Measurements from ENCODE around the gene OAS3. TPM values are rescaled to one million over a fixed set of nuclear protein-coding genes. Genes with fewer than 3 reads are reported as not detected.

OAS3 gene
- total RNA-seq, 1 donor from 2014 or later = 24.4 TPM

DNA sequence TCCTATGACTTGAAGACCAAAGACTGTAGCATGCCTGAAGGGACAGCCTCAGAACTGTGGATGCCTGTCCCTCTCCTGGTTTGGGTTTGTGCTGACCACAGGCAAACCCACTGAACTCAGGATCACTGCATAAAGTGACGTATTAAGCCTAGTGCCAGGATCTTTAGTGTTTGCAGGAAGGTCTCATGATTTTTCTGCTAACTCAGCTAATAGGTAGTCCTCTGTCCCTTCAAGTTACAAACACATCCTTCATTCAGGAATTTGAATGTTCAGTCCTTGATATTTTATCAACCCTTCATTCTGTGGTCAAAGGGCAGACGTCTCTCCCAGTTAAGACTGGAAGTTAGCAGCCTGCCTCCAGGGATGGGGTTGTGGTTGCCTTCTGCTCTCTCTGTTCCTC lies 10.3 kb upstream of the OAS3 start:
- no peak for DNase-seq (ENCODE audit: low read depth)
- H3K4me3 ChIP-seq (ENCODE audit: low read depth, low read length) = no peak overlapping the region
- TF ChIP-seq, protein P1, sequence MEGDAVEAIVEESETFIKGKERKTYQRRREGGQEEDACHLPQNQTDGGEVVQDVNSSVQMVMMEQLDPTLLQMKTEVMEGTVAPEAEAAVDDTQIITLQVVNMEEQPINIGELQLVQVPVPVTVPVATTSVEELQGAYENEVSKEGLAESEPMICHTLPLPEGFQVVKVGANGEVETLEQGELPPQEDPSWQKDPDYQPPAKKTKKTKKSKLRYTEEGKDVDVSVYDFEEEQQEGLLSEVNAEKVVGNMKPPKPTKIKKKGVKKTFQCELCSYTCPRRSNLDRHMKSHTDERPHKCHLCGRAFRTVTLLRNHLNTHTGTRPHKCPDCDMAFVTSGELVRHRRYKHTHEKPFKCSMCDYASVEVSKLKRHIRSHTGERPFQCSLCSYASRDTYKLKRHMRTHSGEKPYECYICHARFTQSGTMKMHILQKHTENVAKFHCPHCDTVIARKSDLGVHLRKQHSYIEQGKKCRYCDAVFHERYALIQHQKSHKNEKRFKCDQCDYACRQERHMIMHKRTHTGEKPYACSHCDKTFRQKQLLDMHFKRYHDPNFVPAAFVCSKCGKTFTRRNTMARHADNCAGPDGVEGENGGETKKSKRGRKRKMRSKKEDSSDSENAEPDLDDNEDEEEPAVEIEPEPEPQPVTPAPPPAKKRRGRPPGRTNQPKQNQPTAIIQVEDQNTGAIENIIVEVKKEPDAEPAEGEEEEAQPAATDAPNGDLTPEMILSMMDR (conservative IDR thresholded peaks at IDR 0.05; ENCODE audit: low read depth, low read length) = no peak

DNA sequence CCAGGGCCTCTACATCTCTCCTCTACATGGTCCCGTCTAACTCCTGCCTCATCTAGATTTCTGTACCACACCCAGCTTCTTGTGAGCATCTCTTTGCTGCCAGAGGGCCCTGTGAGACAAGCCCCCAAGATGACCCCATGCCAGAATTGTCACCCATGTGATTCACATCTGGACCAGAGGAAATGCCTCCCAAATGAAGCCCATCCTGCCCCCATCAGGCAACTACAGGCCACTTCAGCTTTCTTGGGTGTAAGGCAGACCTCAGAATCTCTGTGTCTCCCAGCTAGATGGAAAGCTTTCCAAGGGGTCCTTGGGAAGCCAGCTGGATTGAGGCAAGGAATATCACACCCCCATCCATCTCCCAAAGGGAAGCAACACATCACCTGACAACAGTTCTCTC lies 9.3 kb upstream of the OAS3 start:
- no peak overlapping the region for H3K4me3 ChIP-seq (ENCODE audit: low read depth, low read length)
- no peak for DNase-seq (ENCODE audit: low read depth)
- TF ChIP-seq, protein P1 (conservative IDR thresholded peaks at IDR 0.05; ENCODE audit: low read depth, low read length) = peak; percentile 37

DNA sequence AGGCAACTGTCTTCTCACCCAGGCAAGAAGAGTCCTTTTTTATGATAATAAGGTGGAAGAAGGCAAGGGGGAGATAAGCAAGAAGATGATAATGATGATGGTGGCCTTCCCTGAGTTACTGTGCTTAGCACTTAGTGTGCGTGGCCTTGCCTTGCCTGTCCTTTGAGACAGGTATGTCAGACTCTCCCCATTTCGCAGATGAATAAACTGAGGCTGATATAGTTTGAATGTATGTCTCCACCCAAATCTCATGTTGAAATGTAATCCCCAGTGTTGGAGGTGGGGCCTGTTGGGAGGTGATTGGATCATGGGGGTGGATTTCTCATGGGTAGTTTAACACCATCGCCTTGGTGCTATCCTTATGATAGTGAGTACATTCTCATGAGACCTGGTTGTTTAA lies 8.6 kb upstream of the OAS3 start:
- no peak for DNase-seq (ENCODE audit: low read depth)
- H3K4me3 ChIP-seq (ENCODE audit: low read depth, low read length) = no peak overlapping the region
- TF ChIP-seq, protein P1 (conservative IDR thresholded peaks at IDR 0.05; ENCODE audit: low read depth, low read length) = no peak

DNA sequence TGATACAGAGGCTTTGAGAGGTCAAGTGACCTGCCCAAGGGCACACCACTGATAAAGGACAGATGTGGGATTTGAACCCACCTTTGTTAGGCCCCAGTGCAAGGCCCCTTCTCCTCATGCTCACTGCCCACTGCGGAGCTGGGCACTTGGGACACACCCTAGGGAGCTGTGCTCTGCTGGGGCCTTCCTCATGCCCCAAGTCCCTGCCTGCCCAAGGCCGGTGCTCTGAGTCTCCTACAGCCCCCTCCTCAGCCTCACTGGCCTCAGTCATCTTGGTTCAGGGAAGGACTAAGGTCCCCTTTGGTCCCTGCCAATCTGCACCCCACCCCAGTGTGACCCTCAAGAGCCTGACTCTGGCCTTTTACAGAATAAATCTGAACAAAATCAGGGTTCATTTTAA lies 7.9 kb upstream of the OAS3 start:
- TF ChIP-seq, protein P1 (conservative IDR thresholded peaks at IDR 0.05; ENCODE audit: low read depth, low read length) = no peak
- no peak overlapping the region for H3K4me3 ChIP-seq (ENCODE audit: low read depth, low read length)
- DNase-seq (ENCODE audit: low read depth) = no peak

DNA sequence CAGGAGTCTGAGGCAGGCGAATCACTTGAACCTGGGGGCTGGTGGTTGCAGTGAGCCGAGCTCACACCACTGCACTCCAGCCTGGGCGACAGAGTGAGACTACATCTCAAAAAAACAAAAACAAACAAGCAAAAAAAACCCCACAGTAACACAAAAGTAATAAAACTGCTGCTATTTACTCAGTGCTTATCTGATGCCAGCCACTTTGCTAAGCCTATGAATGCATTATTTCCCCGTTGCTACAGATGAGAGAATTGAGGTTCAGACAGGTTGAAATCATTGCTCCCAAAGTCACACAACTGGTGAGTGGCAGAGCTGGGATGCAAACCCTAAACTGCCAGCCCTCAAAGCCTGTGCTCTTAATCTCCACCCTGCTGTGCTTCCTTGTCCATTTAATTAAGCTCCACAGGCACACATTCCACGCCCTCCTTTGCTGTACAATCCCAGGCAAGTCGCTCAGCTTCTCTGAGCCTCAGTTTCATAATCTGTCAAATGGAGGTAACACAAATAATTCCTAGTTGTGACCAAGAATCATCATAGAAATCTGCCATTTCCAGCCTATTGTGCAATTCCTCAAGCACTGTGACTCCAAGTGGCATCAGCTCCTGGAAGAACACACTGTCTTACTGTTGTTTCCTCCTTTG lies 5.7 kb upstream of the OAS3 start:
- no peak for DNase-seq (ENCODE audit: low read depth)
- H3K4me3 ChIP-seq (ENCODE audit: low read depth, low read length) = no peak overlapping the region
- TF ChIP-seq, protein P1 (conservative IDR thresholded peaks at IDR 0.05; ENCODE audit: low read depth, low read length) = no peak

DNA sequence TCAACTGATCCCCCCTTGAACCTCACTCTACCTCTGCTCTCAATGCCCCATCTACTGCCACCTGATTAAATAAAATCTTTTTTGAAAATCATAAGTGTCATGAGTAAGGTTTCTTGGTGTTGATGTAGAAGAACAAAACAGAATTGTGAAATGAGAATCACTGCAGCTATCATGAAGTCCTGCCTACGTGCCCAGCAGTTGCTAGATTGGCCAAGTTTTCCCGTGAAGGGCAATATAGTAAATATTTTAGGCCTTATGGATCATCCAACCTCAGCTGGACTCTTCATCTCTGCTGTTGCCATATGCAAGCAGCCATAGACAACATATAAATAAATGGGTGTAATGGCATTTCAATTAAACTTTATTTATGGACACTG lies 5.2 kb upstream of the OAS3 start:
- no peak for DNase-seq (ENCODE audit: low read depth)
- H3K4me3 ChIP-seq (ENCODE audit: low read depth, low read length) = no peak overlapping the region

DNA sequence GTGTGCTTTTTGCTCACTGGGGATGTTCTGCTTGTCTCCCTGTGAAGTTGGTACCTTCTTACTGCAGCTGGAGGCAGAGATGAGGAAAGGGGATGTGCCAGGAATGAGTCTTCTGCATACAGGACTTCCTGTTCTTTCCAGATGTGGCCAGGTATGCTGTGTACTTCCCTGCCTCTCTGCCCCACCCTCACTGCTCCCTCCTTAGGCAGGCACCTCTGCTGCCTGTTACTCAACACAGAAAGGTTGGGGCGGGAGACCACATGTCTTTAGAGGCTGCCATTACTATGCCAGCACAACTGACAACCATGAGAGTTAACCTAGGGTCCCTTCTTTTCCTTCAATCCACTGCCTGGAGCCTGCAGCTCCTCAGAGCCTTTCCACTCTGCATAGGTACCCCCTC lies 2.0 kb upstream of the OAS3 start:
- no peak overlapping the region for H3K4me3 ChIP-seq (ENCODE audit: low read depth, low read length)
- TF ChIP-seq, protein P1 (conservative IDR thresholded peaks at IDR 0.05; ENCODE audit: low read depth, low read length) = no peak
- no peak for DNase-seq (ENCODE audit: low read depth)

More for the DNA sequence above, 5.2 kb upstream of the OAS3 start:
- TF ChIP-seq, protein P1 (conservative IDR thresholded peaks at IDR 0.05; ENCODE audit: low read depth, low read length) = no peak

Data from epithelial cell of proximal tubule (primary cell).